HG02870 (cell line): Measurements from ENCODE around the gene INHBE.
A peak's percentile ranks its signal among the peaks of the same experiment; 100 is the strongest.

Source experiments
- ATAC-seq: cut with Tn5 transposase; IDR thresholded peaks from one replicate; pipeline ENCODE4 v1.9.1; 2021; ENCODE audit warnings: mild to moderate bottlenecking, moderate library complexity; ENCODE audit not compliant: unreplicated experiment

The INHBE gene

DNA sequence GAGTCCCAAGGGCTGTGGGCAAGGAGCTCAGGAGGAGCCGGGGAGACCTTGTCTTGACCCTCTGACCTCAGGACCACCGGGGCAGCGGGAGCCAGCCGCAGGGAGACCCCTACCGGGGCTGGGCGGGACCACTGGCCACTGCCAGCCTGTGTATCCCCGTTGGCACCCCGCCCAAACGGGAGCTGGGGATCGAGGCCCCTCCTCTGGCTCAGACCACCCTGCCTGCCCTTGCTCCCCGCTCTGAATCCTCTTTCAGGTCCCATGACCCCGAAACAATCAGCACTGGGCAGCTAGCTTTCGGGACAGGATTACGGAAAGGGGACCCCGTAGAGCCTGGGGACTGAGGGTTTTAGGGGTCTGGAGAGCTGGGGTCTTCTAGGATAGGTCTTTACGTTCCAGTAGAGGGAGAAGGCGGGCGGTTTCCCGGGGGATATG, 5.8 kb downstream of the INHBE start:
- ATAC-seq = no peak

DNA sequence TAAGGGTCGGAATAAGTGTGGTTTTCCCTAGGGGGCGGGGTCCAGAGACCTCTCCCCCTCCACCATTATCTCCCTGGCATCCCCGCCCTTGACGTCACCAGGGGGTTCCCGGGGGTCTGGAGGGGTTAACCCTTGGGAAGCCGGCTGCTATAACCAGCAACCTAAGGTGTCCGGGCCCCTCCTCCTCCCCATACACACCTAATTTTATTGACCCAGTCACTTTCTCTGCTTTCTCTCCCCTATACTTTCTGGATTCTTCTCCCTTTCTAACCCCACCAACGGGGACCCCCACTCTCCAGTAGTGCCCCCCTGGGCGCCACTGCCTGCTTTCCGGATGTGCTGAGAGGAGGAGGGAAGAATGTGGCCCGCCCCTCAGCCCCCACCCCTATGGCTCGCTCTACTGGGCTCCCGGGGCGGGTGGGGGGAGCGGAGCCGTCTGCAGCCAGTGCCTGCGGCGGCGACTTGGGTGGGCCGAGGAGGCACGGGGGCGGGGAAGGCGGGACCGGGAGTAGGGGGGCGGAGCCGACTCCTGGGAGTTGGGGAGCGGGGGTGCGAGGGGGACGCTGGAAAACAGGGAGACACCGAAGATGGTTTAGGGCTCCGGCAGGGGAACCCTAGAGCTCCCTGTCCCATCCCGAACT, 6.3 kb downstream of the INHBE start:
- ATAC-seq = no peak

DNA sequence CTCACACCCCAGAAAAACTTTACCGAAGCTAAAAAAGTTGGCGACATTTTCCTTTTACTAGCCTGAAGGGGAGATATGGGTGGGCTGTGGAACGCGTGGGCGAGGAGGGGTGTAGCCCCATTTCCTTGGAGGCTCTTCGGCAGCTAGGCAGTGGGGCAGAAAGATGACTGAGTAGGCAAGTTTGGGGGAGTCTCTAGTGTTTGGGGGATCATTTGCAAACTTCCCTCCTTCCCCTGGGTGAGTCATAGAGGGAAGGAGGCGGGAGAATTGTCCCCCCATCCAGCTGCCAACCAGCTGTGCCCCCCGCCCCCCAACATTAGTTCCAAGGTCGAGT, 6.8 kb downstream of the INHBE start:
- ATAC-seq = no peak

DNA sequence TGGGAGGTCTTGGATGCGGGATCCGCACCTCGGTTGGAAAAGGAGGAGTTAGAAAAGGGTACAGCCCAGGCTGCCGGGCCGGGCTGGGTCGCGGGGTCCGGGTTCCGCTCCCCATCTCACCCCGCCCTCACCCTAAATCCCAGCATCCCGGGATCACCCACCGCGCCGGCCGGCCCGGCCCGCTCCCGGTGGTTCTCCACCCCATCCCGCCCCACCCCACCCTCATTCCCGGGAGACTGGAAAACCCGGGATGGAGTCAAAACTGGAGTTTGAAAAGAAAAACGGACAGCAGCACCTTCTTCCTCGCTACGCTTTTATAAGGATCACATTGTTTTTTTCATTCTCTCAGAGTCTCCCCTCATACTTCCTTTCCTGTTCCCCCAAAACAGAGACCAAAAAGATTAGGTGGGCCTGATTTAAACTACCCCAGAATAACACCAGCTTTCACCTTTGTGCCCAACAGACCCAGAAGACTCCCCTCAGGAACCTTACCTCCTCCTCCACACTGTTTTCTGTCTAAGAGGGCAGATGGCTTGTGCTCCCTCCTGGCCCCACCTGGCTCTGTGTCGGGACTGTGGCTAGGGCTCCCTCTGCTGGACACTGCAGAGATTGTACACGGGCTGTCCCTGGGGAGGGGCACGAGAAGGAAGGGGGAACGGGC, 7.3 kb downstream of the INHBE start:
- ATAC-seq = peak; percentile 67

DNA sequence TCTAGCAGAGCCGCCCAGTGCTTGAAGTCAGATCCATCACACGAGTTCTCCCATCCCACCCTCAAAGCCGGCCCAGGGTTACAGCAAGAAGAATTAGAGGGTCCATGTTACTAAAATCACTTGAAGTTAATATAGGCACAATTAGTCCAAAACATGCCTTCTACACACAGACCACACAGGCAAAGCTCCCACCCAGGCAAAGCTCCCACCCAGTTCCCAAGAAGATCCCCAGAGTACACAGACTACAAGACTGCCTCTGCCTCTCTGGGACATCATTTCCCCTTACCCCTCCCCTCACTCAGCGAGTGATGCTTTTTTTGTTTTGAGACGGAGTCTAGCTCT, 7.8 kb downstream of the INHBE start:
- no peak for ATAC-seq

DNA sequence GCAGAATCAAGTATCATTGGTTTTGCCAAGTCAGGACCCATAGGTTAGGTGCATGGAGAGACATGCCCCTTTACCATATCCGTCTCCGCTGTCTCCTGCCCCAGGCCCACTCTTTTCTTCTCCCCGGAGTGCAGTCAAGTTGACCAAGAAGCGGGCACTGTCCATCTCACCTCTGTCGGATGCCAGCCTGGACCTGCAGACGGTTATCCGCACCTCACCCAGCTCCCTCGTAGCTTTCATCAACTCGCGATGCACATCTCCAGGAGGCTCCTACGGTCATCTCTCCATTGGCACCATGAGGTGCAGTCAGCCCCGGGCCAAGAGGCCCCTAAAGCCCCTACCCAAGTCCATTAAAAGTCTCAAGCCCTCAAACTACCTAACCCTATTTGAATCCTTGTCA, 9.5 kb downstream of the INHBE start:
- ATAC-seq = no peak

DNA sequence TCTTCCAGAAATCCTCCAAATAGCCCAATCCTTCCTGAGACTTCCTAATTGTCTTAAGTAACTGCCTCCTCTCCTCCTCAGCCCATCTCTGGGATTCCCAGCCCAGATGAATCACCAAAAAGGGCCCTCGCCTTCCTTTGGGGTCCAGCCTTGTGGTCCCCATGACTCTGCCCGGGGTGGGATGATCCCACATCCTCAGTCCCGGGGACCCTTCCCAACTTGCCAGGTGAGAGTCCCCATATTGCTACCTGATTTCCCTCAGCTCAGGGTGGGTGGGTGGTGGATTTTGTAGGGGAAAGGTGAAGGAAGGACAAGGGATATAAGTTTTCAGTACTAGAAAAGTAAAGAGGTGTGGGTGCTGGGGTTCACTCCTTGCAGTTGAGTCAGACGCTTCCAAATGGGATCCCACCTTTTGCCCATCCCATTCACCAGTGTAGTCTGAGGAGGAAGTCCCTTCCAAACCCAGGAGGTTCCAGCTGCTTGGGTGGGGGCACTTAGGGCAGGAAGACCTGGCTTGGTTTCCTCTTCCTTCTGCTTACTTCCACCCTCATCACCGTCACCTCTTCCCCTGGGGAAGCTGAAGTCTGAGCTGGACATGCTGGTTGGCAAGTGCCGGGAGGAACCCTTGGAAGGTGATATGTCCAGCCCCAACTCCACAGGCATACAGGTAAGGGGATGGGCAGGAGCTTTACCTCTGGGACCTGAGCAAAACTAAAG, 10.1 kb downstream of the INHBE start:
- no peak for ATAC-seq

DNA sequence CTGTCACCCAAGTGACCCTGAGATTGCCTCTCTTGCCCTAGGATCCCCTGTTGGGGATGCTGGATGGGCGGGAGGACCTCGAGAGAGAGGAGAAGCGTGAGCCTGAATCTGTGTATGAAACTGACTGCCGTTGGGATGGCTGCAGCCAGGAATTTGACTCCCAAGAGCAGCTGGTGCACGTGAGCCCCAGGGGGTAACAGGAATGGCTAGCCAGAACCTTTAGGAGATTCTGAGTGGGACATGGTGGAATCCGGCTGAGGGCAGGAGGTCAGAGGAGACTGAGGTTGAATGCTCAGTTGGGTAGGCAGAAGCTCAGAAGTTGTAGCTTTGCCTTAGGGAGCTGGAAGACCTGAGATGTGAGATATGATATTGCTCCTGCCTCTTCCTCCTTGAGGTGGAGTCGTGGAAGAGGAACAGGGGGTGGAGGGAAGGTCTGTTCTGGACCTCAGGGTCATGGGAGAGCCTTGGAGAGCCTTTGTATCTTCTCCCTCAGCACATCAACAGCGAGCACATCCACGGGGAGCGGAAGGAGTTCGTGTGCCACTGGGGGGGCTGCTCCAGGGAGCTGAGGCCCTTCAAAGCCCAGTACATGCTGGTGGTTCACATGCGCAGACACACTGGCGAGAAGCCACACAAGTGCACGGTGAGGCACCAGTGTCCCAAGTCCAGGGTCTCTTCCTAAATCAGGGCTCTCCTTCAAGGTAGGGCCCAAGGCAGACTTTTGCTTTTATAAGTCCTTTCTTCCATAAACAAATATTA, 10.8 kb downstream of the INHBE start:
- ATAC-seq = no peak

DNA sequence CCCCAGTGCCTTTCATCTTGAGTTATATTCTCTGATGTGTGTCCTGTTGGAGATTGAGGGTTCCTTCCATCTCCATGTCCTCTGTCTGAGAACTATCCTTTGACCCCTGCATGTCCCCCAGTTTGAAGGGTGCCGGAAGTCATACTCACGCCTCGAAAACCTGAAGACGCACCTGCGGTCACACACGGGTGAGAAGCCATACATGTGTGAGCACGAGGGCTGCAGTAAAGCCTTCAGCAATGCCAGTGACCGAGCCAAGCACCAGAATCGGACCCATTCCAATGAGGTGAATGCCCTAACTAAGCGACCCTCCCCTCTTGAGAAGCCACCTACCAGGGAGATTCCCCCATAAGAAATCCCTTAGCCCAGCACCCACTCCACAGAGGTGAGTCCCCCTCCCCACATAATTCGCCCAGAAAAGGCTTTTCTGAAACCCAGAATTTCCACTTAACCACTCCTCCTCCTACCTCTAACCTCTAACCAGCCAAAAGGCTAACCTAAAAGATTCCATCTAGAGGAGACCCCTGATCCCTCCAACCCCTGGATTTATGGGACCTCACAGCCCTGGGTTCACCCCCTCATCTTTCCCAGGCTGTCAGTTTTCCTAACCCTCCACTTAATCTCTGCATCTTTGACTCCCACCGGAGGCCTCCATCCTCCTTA, 12.2 kb downstream of the INHBE start:
- ATAC-seq = no peak

DNA sequence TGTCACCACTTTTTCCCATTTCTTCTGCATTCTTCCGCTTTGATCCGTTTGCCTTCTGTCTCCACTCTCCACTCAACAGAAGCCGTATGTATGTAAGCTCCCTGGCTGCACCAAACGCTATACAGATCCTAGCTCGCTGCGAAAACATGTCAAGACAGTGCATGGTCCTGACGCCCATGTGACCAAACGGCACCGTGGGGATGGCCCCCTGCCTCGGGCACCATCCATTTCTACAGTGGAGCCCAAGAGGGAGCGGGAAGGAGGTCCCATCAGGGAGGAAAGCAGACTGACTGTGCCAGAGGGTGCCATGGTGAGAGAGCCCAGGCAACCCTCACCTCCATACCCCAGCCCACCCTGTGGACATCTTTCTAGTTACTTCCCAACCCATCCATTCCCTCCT, 12.8 kb downstream of the INHBE start:
- no peak for ATAC-seq

DNA sequence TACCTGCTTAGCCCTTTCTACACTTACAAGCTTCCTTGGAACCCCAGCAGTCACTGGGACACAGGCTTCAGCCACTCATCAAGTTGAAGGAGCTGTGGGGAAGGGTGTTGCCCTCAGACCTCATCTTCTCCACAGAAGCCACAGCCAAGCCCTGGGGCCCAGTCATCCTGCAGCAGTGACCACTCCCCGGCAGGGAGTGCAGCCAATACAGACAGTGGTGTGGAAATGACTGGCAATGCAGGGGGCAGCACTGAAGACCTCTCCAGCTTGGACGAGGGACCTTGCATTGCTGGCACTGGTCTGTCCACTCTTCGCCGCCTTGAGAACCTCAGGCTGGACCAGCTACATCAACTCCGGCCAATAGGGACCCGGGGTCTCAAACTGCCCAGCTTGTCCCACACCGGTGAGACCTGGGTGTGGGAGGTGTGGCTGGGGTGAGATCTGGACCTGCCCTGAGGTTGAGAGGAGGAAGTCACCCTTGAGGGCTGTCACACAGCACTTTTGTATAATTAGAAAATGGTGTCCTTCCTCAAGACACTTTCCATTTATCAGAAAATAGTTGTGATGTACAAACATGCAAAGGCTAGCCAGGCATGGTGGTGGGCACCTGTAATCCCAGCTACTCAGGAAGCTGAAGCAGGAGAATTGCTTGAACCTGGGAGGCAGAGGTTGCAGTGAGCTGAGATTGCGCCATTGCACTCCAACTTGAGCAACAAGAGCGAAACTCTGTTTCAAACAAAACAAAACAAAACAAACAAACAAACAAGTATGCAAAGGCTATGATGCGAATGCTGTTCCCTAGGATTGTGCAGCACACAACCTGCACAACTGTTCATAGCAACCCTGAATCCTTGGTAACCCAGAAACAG, 14.4 kb downstream of the INHBE start:
- ATAC-seq = no peak

DNA sequence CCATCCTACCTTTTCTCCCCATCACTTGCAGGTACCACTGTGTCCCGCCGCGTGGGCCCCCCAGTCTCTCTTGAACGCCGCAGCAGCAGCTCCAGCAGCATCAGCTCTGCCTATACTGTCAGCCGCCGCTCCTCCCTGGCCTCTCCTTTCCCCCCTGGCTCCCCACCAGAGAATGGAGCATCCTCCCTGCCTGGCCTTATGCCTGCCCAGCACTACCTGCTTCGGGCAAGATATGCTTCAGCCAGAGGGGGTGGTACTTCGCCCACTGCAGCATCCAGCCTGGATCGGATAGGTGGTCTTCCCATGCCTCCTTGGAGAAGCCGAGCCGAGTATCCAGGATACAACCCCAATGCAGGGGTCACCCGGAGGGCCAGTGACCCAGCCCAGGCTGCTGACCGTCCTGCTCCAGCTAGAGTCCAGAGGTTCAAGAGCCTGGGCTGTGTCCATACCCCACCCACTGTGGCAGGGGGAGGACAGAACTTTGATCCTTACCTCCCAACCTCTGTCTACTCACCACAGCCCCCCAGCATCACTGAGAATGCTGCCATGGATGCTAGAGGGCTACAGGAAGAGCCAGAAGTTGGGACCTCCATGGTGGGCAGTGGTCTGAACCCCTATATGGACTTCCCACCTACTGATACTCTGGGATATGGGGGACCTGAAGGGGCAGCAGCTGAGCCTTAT, 15.3 kb downstream of the INHBE start:
- no peak for ATAC-seq

DNA sequence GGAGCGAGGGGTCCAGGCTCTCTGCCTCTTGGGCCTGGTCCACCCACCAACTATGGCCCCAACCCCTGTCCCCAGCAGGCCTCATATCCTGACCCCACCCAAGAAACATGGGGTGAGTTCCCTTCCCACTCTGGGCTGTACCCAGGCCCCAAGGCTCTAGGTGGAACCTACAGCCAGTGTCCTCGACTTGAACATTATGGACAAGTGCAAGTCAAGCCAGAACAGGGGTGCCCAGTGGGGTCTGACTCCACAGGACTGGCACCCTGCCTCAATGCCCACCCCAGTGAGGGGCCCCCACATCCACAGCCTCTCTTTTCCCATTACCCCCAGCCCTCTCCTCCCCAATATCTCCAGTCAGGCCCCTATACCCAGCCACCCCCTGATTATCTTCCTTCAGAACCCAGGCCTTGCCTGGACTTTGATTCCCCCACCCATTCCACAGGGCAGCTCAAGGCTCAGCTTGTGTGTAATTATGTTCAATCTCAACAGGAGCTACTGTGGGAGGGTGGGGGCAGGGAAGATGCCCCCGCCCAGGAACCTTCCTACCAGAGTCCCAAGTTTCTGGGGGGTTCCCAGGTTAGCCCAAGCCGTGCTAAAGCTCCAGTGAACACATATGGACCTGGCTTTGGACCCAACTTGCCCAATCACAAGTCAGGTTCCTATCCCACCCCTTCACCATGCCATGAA, 16.0 kb downstream of the INHBE start:
- no peak for ATAC-seq

DNA sequence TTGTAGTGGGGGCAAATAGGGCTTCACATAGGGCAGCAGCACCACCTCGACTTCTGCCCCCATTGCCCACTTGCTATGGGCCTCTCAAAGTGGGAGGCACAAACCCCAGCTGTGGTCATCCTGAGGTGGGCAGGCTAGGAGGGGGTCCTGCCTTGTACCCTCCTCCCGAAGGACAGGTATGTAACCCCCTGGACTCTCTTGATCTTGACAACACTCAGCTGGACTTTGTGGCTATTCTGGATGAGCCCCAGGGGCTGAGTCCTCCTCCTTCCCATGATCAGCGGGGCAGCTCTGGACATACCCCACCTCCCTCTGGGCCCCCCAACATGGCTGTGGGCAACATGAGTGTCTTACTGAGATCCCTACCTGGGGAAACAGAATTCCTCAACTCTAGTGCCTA, 16.6 kb downstream of the INHBE start:
- ATAC-seq = no peak

DNA sequence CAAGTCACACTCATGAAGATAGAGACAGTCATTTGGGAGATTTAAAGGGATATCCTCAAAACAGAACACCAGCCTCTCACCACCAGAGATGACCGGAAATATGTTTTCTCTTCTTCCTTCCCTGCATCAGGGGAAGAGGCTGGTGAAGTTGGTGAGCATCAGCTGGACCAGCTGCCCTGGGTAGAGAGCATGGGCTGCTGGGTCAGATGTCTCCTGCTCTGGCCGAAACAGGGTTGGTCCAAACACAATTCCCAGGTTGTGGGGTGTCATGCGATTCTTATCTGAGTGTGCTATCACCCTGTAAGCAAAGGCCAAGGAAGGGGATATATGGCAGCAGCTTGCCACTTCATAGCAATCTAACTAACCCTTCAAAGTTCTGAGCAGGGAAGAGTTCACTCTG, 17.3 kb downstream of the INHBE start:
- no peak for ATAC-seq

DNA sequence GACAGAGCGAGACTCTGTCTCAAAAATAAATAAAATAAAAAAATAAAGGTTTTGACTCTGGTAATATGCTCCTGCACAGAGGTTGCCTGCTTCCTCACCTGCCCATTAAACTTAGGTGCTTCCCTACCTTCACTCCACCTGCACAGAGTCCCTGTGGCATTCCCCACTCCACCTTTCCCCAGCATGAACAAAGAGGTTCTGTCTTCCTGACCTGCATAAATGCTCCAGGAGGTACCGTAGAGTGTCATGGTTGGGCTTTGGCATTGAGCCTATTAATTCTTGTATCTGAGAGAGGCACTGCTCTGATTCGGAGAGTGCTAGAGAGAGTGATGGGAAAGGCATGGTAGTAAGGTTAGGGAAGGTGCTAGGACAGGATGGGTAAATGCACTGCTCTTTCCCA, 18.3 kb downstream of the INHBE start:
- no peak for ATAC-seq

DNA sequence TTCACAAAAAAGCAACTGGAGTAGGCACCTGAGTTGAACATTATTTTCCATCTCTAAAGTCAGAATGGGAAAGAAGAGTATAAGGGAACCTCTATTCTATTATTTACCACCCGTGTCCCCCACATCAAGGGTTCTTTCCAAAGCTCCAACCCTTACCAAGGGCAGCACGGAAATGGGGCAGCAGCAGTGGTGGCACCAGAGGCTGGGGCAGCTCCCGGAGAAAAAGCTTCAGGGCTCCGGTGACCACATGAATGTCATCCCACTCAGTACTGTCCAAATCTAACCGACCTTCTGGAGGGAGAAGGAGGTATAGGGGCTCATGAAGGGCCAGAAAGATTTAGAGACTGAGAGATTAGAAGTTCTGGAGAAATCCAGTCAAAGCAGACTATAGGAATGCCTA, 18.8 kb downstream of the INHBE start:
- ATAC-seq = no peak

DNA sequence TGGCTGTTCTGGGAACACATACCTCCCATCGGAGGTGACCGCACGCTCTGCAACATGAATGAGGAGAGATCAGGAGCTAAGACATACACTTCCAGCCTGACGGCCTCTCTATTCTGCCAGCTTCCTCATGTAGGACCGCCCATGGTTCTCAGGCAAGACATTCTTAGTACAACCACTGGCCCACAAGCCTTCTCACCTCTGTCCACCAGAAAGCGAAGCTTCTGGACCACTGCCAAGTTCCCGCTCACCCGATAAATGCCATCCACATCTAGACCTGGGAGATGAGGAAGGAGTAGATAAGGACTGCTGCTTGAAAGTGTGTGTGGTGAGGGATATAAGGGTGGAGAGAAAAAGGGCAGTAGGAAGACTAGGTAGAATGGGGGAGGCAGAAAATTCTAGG, 19.3 kb downstream of the INHBE start:
- no peak for ATAC-seq

DNA sequence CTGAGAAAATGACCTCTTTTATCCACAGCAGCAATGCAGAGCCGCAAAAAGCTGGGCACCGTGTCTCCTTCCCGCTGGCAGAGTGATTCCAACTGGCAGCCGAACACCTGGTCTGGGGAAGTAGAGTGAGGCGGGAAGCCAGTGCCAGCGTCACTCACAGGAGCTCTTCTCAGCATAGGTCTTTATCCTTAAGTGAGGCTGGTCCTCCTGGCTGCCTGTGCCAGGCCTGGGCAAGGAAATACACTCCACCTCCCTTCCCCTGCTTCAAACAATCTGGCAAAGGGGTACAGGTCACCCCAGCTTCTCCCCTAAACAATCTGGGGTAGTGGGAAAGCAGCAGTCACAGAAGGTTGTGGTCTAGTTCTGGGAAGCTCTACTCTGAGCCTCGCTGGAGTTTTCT, 19.8 kb downstream of the INHBE start:
- ATAC-seq = no peak
